Uterus (tissue), 4 donors: ENCODE data around the gene SLC16A4. TPM values are rescaled to one million over a fixed set of nuclear protein-coding genes. Genes with fewer than 3 reads are reported as not detected.

ENCODE experiments used
- DNase-seq, 2 donors: peaks; one replicate each; pipeline ENCODE4 v3.0.0-alpha.2; 2019 to 2020
- H3K27ac ChIP-seq, 2 donors: fragments of 200-600 bp; sonication (generic); 1 replicate in 1 of 2; 2 replicates in 1 of 2; pipeline ENCODE4 v1.5.1; 2016 to 2018
- H3K27me3 ChIP-seq, 2 donors: fragments of 200-600 bp; sonication (generic); one replicate each; pipeline ENCODE4 v1.5.1; 2018 to 2019; ENCODE audit warnings: control low read depth in 1 of 2
- H3K36me3 ChIP-seq, 2 donors: fragments of 200-600 bp; sonication (generic); one replicate each; pipeline ENCODE4 v1.5.1; 2019; ENCODE audit warnings: control low read depth in 1 of 2
- H3K4me1 ChIP-seq, 2 donors: fragments of 200-600 bp; sonication (generic); one replicate each; pipeline ENCODE4 v1.5.1; 2018 to 2019; ENCODE audit warnings: control low read depth in 1 of 2
- H3K4me3 ChIP-seq, 2 donors: fragments of 200-600 bp; sonication (generic); 1 replicate in 1 of 2; 2 replicates in 1 of 2; pipeline ENCODE4 v1.5.1; 2018 to 2019; ENCODE audit warnings: mild to moderate bottlenecking in 1 of 2
- H3K9me3 ChIP-seq, 2 donors: fragments of 200-600 bp; sonication (generic); one replicate each; pipeline ENCODE4 v1.5.1; 2019; ENCODE audit warnings: control low read depth in 1 of 2
- POLR2A ChIP-seq, 2 donors: fragments of 450-650 bp; IDR thresholded peaks; one replicate each; pipeline ENCODE4 v1.6.1; 2016; ENCODE audit warnings: antibody characterized with exemption in 2 of 2, mild to moderate bottlenecking in 1 of 2, moderate library complexity in 1 of 2
- intact Hi-C: fragments of 100-400 bp; cut with DNase I; formaldehyde crosslinking; loops from one replicate; pipeline ENCODE4 v1.15.1; 2023; ENCODE audit warnings: low total_unique reads
- total RNA-seq, 4 donors: library from RNA; depleted of rRNA in 3 of 4; stranded (reverse); fragments of >200 nt in 3 of 4; gene quantifications; one replicate each; pipeline versions ENCODE4 v1.1.0 to v1.2.4, GENCODE V29; 2014 to 2023
- TF ChIP-seq, protein P1 (sequence below), 4 experiments: fragments of 200-600 bp in 2 of 4; fragments of 450-650 bp in 2 of 4; sonication (generic) in 2 of 4; IDR thresholded peaks; one replicate each; pipeline ENCODE4 v1.5.1; 2016 to 2019; ENCODE audit warnings: antibody characterized with exemption in 4 of 4, mild to moderate bottlenecking in 2 of 4, moderate library complexity in 1 of 4
- donor health status: DM: yes; HTN: yes; CAD: no.

The SLC16A4 gene
- total RNA-seq, 4 donors from 2014 or later = 2.3 to 11.3 (median 4.6) TPM

- Histone ChIP-seq H3K27ac (no peak overlapping the region), H3K36me3 (no peaks in the 10 kb centered on the region), H3K4me3 (no peak overlapping the region), H3K27me3 (no peaks in the 10 kb centered on the region), H3K9me3 (no peaks in the 10 kb centered on the region), H3K4me1 (no peaks in the 10 kb centered on the region)
- intact Hi-C loops = no loop called here
- DNase-seq = no peak
- no peak for TF ChIP-seq POLR2A (IDR thresholded peaks at IDR 0.05)
- TF ChIP-seq, protein P1, sequence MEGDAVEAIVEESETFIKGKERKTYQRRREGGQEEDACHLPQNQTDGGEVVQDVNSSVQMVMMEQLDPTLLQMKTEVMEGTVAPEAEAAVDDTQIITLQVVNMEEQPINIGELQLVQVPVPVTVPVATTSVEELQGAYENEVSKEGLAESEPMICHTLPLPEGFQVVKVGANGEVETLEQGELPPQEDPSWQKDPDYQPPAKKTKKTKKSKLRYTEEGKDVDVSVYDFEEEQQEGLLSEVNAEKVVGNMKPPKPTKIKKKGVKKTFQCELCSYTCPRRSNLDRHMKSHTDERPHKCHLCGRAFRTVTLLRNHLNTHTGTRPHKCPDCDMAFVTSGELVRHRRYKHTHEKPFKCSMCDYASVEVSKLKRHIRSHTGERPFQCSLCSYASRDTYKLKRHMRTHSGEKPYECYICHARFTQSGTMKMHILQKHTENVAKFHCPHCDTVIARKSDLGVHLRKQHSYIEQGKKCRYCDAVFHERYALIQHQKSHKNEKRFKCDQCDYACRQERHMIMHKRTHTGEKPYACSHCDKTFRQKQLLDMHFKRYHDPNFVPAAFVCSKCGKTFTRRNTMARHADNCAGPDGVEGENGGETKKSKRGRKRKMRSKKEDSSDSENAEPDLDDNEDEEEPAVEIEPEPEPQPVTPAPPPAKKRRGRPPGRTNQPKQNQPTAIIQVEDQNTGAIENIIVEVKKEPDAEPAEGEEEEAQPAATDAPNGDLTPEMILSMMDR (IDR thresholded peaks at IDR 0.05) = no peak
Observed at GRCh38 chr1:110426854-110427253, 36.0 kb upstream of the SLC16A4 start.

DNA sequence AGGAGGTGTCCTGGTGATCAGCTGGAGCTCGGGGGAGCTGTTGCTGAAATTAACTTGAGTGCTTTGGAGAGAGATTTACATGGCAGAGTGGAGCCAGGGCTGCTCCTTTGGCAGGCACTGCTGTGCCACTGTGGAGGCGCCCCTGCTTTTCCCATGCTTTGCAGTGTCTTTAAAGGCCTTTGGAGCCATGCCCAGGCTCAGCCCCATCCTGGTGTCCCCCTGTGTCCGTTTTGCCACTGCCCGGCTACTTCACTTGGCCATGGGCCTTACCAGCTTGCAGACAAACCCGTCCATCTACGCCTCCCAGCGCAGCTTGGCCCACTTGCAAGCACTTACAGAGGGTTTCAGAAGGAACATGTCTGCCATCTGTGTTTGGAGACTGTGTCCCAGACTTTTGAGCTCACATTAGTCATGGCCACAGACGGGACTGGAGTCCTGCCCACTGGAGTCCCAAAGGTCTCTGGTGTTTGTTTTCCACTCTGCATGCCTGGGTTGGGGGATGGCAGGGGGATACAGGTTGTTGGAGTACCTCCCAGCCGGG is 34.9 kb upstream of the SLC16A4 start:
- intact Hi-C loops = no loop called here
- Histone ChIP-seq H3K4me3 (no peak overlapping the region), H3K9me3 (no peaks in the 10 kb centered on the region), H3K27me3 (no peaks in the 10 kb centered on the region), H3K36me3 (no peaks in the 10 kb centered on the region), H3K4me1 (no peaks in the 10 kb centered on the region), H3K27ac (no peak overlapping the region)
- DNase-seq = no peak
- no peak for TF ChIP-seq POLR2A (IDR thresholded peaks at IDR 0.05)
- TF ChIP-seq, protein P1 (IDR thresholded peaks at IDR 0.05) = no peak

DNA sequence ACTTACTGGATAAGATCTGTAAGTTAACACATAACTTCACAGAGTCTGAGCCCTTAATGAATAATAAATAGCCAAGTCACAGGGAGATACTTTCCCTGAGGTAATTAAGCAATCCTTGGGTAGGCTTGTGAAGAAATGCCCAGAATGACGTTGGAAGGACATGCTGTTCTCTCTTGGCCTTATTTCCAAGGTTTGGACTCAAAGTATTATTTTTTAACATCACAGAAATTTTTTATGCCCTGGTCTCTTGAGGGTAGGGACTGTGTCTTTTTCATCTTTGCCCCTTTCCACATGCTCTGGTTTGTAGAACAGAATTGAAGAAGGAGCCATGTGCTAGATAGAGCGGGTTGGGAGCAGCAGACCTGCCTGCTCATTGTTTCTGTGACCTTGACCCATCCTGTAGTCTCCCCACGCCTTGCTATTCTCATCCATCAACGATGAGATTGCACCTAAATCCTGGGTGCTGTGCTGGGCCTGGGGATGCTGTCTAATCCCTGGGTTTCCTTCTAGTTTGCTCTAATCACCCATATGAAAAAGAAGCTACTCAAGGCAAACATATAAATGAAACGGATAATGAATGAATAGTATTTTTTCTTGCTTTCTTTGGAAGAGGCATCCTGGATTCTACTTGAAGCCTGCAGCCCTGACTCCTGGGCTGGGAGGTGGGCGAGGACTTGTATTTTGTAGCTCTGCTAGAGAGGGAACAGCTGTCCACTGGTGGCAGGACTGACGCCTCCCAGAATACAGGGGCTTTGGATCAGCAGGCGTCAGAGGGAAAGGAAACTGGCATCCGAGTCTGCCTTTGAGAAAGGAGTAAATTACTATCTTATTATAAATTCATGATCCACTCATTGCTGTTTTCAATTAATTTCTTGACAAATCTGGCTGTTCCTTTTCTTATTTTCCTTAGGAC is 34.1 kb upstream of the SLC16A4 start:
- no peak overlapping the region for H3K27ac ChIP-seq
- no peak for DNase-seq
- intact Hi-C loops = no loop called here
- TF ChIP-seq POLR2A (IDR thresholded peaks at IDR 0.05) = no peak
- TF ChIP-seq, protein P1 (IDR thresholded peaks at IDR 0.05) = no peak
- H3K27me3 ChIP-seq = no peaks in the 10 kb centered on the region
- H3K36me3 ChIP-seq = no peaks in the 10 kb centered on the region
- H3K9me3 ChIP-seq = no peaks in the 10 kb centered on the region
- no peak overlapping the region for H3K4me3 ChIP-seq
- no peaks in the 10 kb centered on the region for H3K4me1 ChIP-seq

- TF ChIP-seq, protein P1 (IDR thresholded peaks at IDR 0.05) = no peak
- TF ChIP-seq POLR2A (IDR thresholded peaks at IDR 0.05) = no peak
- H3K4me3 ChIP-seq = no peak overlapping the region
- H3K9me3 ChIP-seq = no peaks in the 10 kb centered on the region
- H3K27me3 ChIP-seq = no peaks in the 10 kb centered on the region
- no peaks in the 10 kb centered on the region for H3K4me1 ChIP-seq
- no peaks in the 10 kb centered on the region for H3K36me3 ChIP-seq
- intact Hi-C loops = no loop called here
- no peak overlapping the region for H3K27ac ChIP-seq
- DNase-seq = no peak
Observed at GRCh38 chr1:110420874-110421793, 30.3 kb upstream of the SLC16A4 start.
